LNCaP clone FGC (cell line): ENCODE data around the gene SLC6A4.

Experiments
- DNase-seq: peaks from one replicate; pipeline ENCODE4 v3.0.0-alpha.2; 2011; ENCODE audit warnings: low read depth
- H3K4me3 ChIP-seq: 2 replicates; pipeline ENCODE4 v1.5.1; 2011; ENCODE audit warnings: mild to moderate bottlenecking, low read depth, low read length, control low read depth
- TF ChIP-seq, protein P1 (sequence below): IDR thresholded peaks from 2 replicates; pipeline ENCODE4 v1.5.1; 2012; ENCODE audit warnings: mild to moderate bottlenecking; ENCODE audit not compliant: control insufficient read depth, insufficient read depth; ENCODE audit errors: extremely low read depth

The SLC6A4 gene

DNA sequence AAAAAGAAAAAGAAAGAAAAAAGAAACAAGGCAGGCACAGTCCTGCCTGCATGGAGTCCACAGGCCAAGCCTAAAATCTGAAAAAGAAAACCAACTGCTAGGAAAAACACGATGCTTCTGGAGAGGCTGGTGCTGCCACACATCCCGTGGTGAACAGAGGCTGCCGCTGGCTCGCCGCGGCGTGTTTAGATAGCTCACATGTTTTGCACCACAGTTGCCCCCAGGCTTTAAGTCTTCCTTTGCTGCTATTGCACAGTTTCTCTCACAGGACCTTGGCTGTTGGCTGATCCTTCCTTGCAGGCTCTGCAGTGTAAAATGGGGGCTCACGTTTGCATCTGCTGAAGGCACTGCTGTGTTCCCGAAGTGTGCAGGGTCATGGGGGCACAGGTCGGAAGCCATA is 8.6 kb downstream of the SLC6A4 start:
- TF ChIP-seq, protein P1, sequence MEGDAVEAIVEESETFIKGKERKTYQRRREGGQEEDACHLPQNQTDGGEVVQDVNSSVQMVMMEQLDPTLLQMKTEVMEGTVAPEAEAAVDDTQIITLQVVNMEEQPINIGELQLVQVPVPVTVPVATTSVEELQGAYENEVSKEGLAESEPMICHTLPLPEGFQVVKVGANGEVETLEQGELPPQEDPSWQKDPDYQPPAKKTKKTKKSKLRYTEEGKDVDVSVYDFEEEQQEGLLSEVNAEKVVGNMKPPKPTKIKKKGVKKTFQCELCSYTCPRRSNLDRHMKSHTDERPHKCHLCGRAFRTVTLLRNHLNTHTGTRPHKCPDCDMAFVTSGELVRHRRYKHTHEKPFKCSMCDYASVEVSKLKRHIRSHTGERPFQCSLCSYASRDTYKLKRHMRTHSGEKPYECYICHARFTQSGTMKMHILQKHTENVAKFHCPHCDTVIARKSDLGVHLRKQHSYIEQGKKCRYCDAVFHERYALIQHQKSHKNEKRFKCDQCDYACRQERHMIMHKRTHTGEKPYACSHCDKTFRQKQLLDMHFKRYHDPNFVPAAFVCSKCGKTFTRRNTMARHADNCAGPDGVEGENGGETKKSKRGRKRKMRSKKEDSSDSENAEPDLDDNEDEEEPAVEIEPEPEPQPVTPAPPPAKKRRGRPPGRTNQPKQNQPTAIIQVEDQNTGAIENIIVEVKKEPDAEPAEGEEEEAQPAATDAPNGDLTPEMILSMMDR, result no peak
- no peak for DNase-seq
- no peak overlapping the region for H3K4me3 ChIP-seq

DNA sequence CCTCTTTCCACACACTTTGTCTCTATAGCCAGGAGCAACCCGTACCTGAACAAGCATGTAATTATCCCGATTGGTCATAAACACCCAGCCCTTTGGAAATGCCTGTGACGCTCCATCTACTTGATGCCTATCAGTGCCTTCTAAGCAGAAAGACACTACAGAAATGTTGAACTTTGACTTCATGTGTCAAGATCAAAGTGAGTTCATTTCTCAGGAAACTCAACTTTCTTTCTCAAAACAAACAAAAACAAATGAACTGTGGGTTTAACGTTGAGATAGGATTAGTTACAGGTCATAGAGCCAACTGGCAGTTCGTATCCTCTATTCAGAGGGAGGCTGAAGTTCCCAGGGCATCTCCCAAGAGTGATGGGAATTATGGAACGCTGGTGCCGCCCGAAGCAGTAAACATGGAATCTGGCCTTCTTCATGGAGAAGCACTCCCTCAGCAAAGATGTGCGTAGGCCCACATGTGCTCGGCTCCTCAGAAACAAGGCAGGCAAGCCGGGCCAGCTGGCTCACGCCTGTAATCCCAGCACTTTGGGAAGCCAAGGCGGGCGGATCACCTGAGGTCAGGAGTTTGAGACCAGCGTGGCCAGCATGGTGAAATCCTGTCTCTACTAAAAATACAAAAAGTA is 9.5 kb downstream of the SLC6A4 start:
- TF ChIP-seq, protein P1, result no peak
- no peak overlapping the region for H3K4me3 ChIP-seq
- no peak for DNase-seq

DNA sequence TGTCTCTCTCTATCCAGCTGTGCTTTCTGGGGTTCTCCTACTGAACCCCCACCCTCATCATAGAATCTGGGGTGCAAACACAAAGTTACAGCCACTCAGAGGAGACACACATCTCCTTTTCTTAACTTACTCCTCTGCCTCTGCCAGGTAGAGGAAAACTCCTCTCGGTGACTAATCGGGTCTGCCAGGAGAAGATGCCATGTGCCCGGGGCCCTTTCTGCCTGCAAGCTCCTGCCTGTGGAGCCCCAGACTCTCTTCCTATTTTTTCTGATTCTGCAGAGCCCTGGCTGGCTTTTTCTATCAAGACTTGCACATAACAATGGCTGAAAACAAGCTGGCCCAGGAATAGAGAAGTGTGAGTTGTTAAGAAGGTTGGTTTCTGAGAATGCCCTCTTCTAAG is 10.4 kb downstream of the SLC6A4 start:
- no peak overlapping the region for H3K4me3 ChIP-seq
- TF ChIP-seq, protein P1, result no peak
- no peak for DNase-seq

DNA sequence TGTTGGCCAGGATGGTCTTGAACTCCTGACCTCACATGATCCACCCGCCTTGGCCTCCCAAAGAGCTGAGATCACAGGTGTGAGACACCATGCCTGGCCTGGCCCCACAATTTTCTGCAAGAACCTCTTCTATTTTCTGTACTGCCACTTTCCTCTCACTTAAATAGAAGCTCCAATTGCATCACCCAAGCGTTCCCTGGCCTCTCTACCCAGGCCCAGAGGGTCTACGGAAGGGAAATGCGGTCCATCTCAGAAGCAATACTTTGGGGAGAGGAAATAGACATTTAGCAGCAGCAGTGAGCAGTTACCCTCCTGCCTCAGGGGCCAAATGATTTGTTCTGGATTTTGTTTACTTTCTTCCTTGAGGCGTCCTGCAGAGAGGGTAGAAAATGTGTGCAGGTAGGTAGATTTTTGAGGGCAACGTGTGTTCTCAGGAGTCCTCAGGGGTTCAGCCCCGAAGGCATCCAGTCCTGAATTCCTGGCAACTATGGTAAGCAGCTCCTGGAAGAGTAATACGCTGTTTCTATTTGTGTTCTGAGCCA is 11.0 kb downstream of the SLC6A4 start:
- H3K4me3 ChIP-seq, result no peak overlapping the region
- DNase-seq, result no peak
- TF ChIP-seq, protein P1, result no peak

DNA sequence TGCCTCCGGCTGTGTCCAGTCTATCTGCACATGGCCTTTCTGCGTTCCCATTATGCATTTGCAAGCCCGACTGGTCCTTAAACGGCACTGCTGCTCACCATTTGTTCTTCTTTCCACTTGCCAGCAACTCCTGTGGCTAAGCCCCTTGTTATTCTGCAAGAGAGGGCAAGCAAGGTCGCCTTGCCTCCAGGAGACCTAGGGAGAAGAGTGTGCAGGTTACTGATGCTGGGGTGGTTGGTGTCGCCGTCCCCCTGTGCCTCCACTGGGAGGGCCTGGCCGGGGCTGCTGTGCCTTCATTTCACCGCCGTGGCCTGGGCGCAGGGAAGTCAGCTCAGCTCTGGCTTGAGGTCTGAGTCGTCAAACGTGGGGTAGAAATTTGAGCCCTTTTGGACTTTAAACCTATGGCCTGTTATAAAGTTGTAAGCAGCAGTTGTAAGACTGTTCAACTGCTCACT is 12.7 kb downstream of the SLC6A4 start:
- H3K4me3 ChIP-seq, result no peak overlapping the region
- TF ChIP-seq, protein P1, result no peak
- DNase-seq, result no peak

DNA sequence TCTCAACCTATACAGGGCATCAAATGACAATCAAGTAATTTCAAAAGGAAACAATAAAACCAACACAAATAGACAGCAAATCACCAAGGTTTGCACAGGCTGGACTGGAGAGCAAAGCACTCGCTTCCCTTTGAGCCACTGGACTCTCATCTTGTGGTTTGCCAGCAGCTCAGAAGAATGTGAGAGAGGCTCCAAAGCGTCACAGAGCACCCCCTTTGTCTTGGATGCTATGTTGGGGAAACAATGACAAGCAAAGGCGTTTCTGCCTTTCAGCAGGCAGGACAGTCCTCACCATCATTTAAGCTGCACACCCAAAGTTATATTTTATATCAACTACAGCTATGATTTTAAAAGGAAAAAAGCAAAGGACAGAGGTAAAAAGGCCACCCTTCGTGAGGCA is 13.2 kb downstream of the SLC6A4 start:
- TF ChIP-seq, protein P1, result no peak
- DNase-seq, result no peak
- no peak overlapping the region for H3K4me3 ChIP-seq

DNA sequence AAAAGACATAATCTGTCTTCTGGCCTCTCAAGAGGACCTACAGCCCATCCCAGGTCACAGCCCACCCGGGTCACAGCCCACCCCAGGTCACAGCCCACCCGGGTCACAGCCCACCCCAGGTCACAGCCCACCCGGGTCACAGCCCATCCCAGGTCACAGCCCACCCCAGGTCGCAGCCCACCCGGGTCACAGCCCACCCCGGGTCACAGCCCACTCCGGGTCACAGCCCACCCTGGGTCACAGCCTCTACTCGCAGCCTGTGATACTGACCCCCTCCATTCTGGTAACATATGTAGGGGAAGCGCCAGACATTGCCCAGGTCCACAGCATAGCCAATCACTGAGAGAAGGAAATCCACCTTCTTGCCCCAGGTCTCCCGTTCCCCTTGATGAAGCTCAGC is 14.2 kb downstream of the SLC6A4 start:
- TF ChIP-seq, protein P1, result no peak
- no peak for DNase-seq
- H3K4me3 ChIP-seq, result no peak overlapping the region
